HepG2 (cell line): Measurements from ENCODE around the gene RIPOR1. TPM values are rescaled to one million over a fixed set of nuclear protein-coding genes. Genes with fewer than 3 reads are reported as not detected.
A peak's percentile ranks its signal among the peaks of the same experiment; 100 is the strongest.

Experiments used
- ATAC-seq: fragments of 200-7000 bp; cut with Tn5 transposase; 3 replicates; pipeline ENCODE4 v1.9.1; 2020; ENCODE audit warnings: mild to moderate bottlenecking, moderate library complexity
- BruUV-seq: library from RNA; stranded (reverse); fragments of 400-500 nt; replicated peaks from 2 replicates; lab custom pipeline; 2021; lab: Mats Ljungman, UMichigan
- CTCF ChIA-PET: fragments of 300-600 bp; formaldehyde crosslinking; extraction: SDS; loops from one replicate; lab custom pipeline; 2021; ENCODE audit warnings: low total read pairs, inconsistent platforms, low intra/inter-chr PET ratio; lab: Yijun Ruan, JAX
- POLR2A ChIA-PET: fragments of 350-600 bp; sonication (Branson Sonifier 250); formaldehyde crosslinking; loops from one replicate; lab custom pipeline; 2020; ENCODE audit warnings: antibody characterized with exemption, inconsistent platforms; lab: Yijun Ruan, JAX
- DNase-seq: peaks from one replicate; pipeline ENCODE4 v3.0.0-alpha.2; 2015; ENCODE audit warnings: low spot score
- FAIRE-seq: peaks from 3 replicates; lab custom pipeline; 2011; peaks lifted over from hg19 to GRCh38; lab: Jason Lieb, UNC
- H2AFZ ChIP-seq: one replicate; pipeline ENCODE4 v1.6.1; 2011; ENCODE audit warnings: low read length, inconsistent platforms
- H3K27ac ChIP-seq: fragments of 300-600 bp; 3 replicates; pipeline ENCODE4 v1.8.0; 2011; ENCODE audit warnings: mixed run types, mild to moderate bottlenecking, mixed read lengths, low read length, inconsistent platforms; ENCODE audit not compliant: insufficient read depth; ENCODE audit errors: extremely low read length
- H3K27me3 ChIP-seq, 2 experiments: fragments of 200-600 bp in 1 of 2; 2 replicates in 1 of 2; 3 replicates in 1 of 2; pipeline versions ENCODE4 v1.6.0 to v1.8.0; 2011; ENCODE audit warnings: low read length in 2 of 2, mild to moderate bottlenecking in 2 of 2, moderate library complexity in 2 of 2, inconsistent platforms in 1 of 2; ENCODE audit not compliant: insufficient read depth in 2 of 2, control insufficient read depth in 1 of 2
- H3K36me3 ChIP-seq, 2 experiments: fragments of 200-600 bp in 1 of 2; replicated peaks in 1 of 2; 2 replicates in 1 of 2; 3 replicates in 1 of 2; pipeline versions ENCODE4 v1.5.1 to v1.8.0; 2011; ENCODE audit warnings: low read length in 2 of 2, inconsistent platforms in 1 of 2; ENCODE audit not compliant: insufficient read depth in 2 of 2, control insufficient read depth in 1 of 2
- H3K4me1 ChIP-seq: 2 replicates; pipeline ENCODE4 v1.5.1; 2012; ENCODE audit warnings: low read length, inconsistent platforms; ENCODE audit not compliant: insufficient read depth
- H3K4me2 ChIP-seq: 2 replicates; pipeline ENCODE4 v1.6.0; 2011; ENCODE audit warnings: low read depth, low read length, inconsistent platforms
- H3K4me3 ChIP-seq, 3 experiments: fragments of 200-600 bp in 1 of 3; sonication (generic), shearing (Covaris generic) in 1 of 3; replicated peaks in 1 of 3; 2 replicates each; pipeline ENCODE4 v1.5.1; 2011 to 2016; ENCODE audit warnings: low read length in 3 of 3, inconsistent platforms in 2 of 3, low read depth in 2 of 3, mild to moderate bottlenecking in 2 of 3, control low read depth in 1 of 3, mixed read lengths in 1 of 3; ENCODE audit not compliant: insufficient read depth in 1 of 3
- H3K79me2 ChIP-seq: one replicate; pipeline ENCODE4 v1.6.1; 2011; ENCODE audit warnings: low read length, inconsistent platforms; ENCODE audit not compliant: insufficient read depth
- H3K9ac ChIP-seq: 2 replicates; pipeline ENCODE4 v1.6.0; 2011; ENCODE audit warnings: mild to moderate bottlenecking, low read depth, low read length, inconsistent platforms; ENCODE audit not compliant: insufficient read depth
- H3K9me3 ChIP-seq: 2 replicates; pipeline ENCODE4 v1.5.1; 2012; ENCODE audit warnings: mild to moderate bottlenecking, low read length
- H4K20me1 ChIP-seq: 2 replicates; pipeline ENCODE4 v1.6.0; 2011; ENCODE audit warnings: inconsistent platforms, mild to moderate bottlenecking, low read length, moderate library complexity; ENCODE audit not compliant: insufficient read depth
- DBP ChIP-seq: sonication (generic); formaldehyde crosslinking; IDR thresholded peaks from 2 replicates; pipeline ENCODE4 v1.4.0; 2020; ENCODE audit warnings: missing genetic modification reagents; ENCODE audit errors: not compliant biosample characterization
- PAX8 ChIP-seq: sonication (generic); formaldehyde crosslinking; IDR thresholded peaks from 2 replicates; pipeline ENCODE4 v1.8.0; 2022; ENCODE audit warnings: mild to moderate bottlenecking, missing genetic modification reagents, borderline replicate concordance
- POLR2A ChIP-seq, 2 experiments: IDR thresholded peaks; 2 replicates each; pipeline ENCODE4 v1.6.1; 2011; ENCODE audit warnings: low read depth in 2 of 2, low read length in 2 of 2, mild to moderate bottlenecking in 1 of 2, moderate library complexity in 1 of 2; ENCODE audit not compliant: insufficient read depth in 1 of 2
- REXO4 ChIP-seq: sonication (generic); formaldehyde crosslinking; IDR thresholded peaks from 2 replicates; pipeline ENCODE4 v1.8.0; 2022; ENCODE audit warnings: missing genetic modification reagents, mild to moderate bottlenecking, borderline replicate concordance
- RFXAP ChIP-seq: sonication (generic); formaldehyde crosslinking; IDR thresholded peaks from 2 replicates; pipeline ENCODE4 v1.4.0; 2020; ENCODE audit warnings: missing genetic modification reagents, borderline replicate concordance
- SRSF9 ChIP-seq: fragments of 200-400 bp; formaldehyde crosslinking; IDR thresholded peaks from 2 replicates; pipeline ENCODE4 v1.6.1; 2018; ENCODE audit warnings: borderline replicate concordance, mild to moderate bottlenecking, low read depth, low read length; ENCODE audit not compliant: insufficient read depth, poor library complexity, severe bottlenecking
- STAG1 ChIP-seq: sonication (generic); formaldehyde crosslinking; IDR thresholded peaks from 2 replicates; pipeline ENCODE4 v1.4.0; 2020; ENCODE audit warnings: missing genetic modification reagents
- YY1 ChIP-seq: IDR thresholded peaks from 2 replicates; pipeline ENCODE4 v1.6.1; 2011; ENCODE audit warnings: low read length, low read depth, moderate library complexity, mild to moderate bottlenecking; ENCODE audit not compliant: insufficient read depth, insufficient replicate concordance
- ZFP90 ChIP-seq: sonication (generic); formaldehyde crosslinking; IDR thresholded peaks from 2 replicates; pipeline ENCODE4 v1.8.0; 2022; ENCODE audit warnings: missing genetic modification reagents, mild to moderate bottlenecking, inconsistent platforms, borderline replicate concordance
- ZNF652 ChIP-seq: IDR thresholded peaks from 2 replicates; pipeline ENCODE4 v1.6.1; 2016; ENCODE audit warnings: low read depth, borderline replicate concordance
- WGBS: methylation state at CpG from one replicate; pipeline ENCODE4 v1.1.6; 2017; ENCODE audit warnings: low lambda C conversion rate; 5-methylcytosine and 5-hydroxymethylcytosine counted together
- in situ Hi-C: cut with HindIII; loops from 2 replicates; pipeline ENCODE4 v1.10.0; 2017; ENCODE audit warnings: low pct_unique_long_range_greater_than_20kb; ENCODE audit not compliant: extremely low pct_ligation_motif_present
- intact Hi-C: fragments of 100-400 bp; cut with micrococcal nuclease; formaldehyde crosslinking; loops from one replicate; pipeline ENCODE4 v1.10.0; 2022; ENCODE audit not compliant: unreplicated experiment
- polyA plus RNA-seq, 8 experiments: library from polyadenylated mRNA; depleted of rRNA in 3 of 8; stranded (reverse) in 7 of 8; unstranded in 1 of 8; fragments of >200 nt; fragmentation: Illumina TruSeq in 4 of 8; extraction: Trizol in 4 of 8; gene quantifications; 2 replicates each; pipeline versions ENCODE4 v1.2.1 to v1.2.3, GENCODE V29; 2011 to 2016; ENCODE audit warnings: low read depth in 4 of 8, missing spikeins in 1 of 8, mixed read lengths in 1 of 8; ENCODE audit not compliant: insufficient read depth in 1 of 8
- total RNA-seq, 5 experiments: library from RNA; depleted of rRNA; stranded (reverse); fragments of >200 nt; fragmentation: Illumina TruSeq; extraction: Trizol; gene quantifications; 2 replicates each; pipeline ENCODE4 v1.2.3, GENCODE V29; 2016; ENCODE audit warnings: low read depth in 1 of 5
- TF ChIP-seq, protein P1 (sequence below): sonication (generic); formaldehyde crosslinking; IDR thresholded peaks from 2 replicates; pipeline ENCODE4 v1.8.0; 2022; ENCODE audit warnings: missing genetic modification reagents, low read depth, mild to moderate bottlenecking, borderline replicate concordance

The RIPOR1 gene
- total and polyA plus RNA-seq, 2 of the 13 experiments (the other 11 are each of a cell fraction or from before 2014, with no cell fraction given) = 4.6 to 8.1 TPM

GRCh38 chr16:67558859-67559258 is 30.2 kb downstream of the RIPOR1 start (continued):
- TF ChIP-seq PAX8 (CRISPR knock-in tag) = no peak
- TF ChIP-seq STAG1 = no peak

GRCh38 chr16:67560827-67561342 is 32.3 kb downstream of the RIPOR1 start:
- H3K79me2 ChIP-seq = peaks cover 33% of the 10 kb centered on the region
- peaks cover 36% of the 10 kb centered on the region for H3K4me1 ChIP-seq
- peak overlapping the region; percentile 22; the same call in 1 of the 2 replicates for H3K9ac ChIP-seq
- H3K36me3 ChIP-seq = no peaks in the 10 kb centered on the region
- ATAC-seq (no peak), FAIRE-seq (peak; percentile 15), DNase-seq (no peak)
- no peak overlapping the region for H3K27ac ChIP-seq
- in situ Hi-C loops (no loop called here), intact Hi-C loops (loop anchor here (5.0 kb wide), 1 partner anchor 81 kb away; no protein-coding TSS in a partner anchor)
- peak overlapping the region in 2 of 3 experiments; percentile 65 to 95; a peak in 2 of 6 replicates for H3K4me3 ChIP-seq
- H3K9me3 ChIP-seq = no peaks in the 10 kb centered on the region
- no peak overlapping the region for H2AFZ ChIP-seq
- H4K20me1 ChIP-seq = no peaks in the 10 kb centered on the region; the same call in 1 of the 2 replicates
- 82% methylated on average over 8 of the region's 8 CpGs for WGBS
- CTCF ChIA-PET = interaction anchor here (3.0 to 3.6 kb wide), 2 partner anchors 14 to 39 kb away, joined by 14 to 33 read pairs; no protein-coding TSS in a partner anchor
- peak overlapping the region; percentile 91 for H3K4me2 ChIP-seq
- TF ChIP-seq, protein P1, sequence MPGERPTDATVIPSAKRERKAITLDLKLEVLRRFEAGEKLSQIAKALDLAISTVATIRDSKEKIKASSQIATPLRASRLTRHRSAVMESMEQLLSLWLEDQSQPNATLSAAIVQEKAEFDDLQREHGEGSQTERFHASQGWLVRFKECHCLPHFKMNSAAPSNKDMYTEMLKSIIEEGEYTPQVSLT (CRISPR knock-in tag) = no peak
- TF ChIP-seq YY1 (no peak), SRSF9 (no peak), ZNF652 (CRISPR knock-in tag) (peak; percentile 77), REXO4 (no peak), POLR2A (IDR thresholded peaks at IDR 0.05; ENCODE audit: insufficient read depth in 1 of 2, low read depth in 2 of 2, low read length in 2 of 2) (0 out of 4 replicates have a peak, but pooled peaks of 1 of the 2 experiments have one; percentile 30), ZFP90 (CRISPR knock-in tag) (0 out of 2 replicates have a peak, but pooled peaks have one; percentile 3), RFXAP (CRISPR knock-in tag) (no peak), DBP (CRISPR knock-in tag) (peak; percentile 39)
- no peaks in the 10 kb centered on the region; a peak in 1 of 5 replicates for H3K27me3 ChIP-seq
- TSS peak; percentile 63 for BruUV-seq
- POLR2A ChIA-PET = interaction anchor here (0.9 to 3.3 kb wide), 6 partner anchors 13 to 448 kb away, joined by 3 to 18 read pairs (median 4); no protein-coding TSS in a partner anchor
